DOHH2 (cell line): ENCODE results near the gene CDC42SE2.

Experiments
- EZH2phosphoT487 ChIP-seq: fragments of 200-600 bp; sonication (generic); IDR thresholded peaks from 2 replicates; pipeline ENCODE4 v1.6.1; 2017; ENCODE audit warnings: borderline replicate concordance, mild to moderate bottlenecking, antibody characterized with exemption, low read length, moderate library complexity, mixed read lengths
- TF ChIP-seq, protein P1 (sequence below): fragments of 200-600 bp; sonication (generic); IDR thresholded peaks from one replicate; pipeline ENCODE4 v1.5.1; 2014; ENCODE audit warnings: antibody characterized with exemption, mild to moderate bottlenecking, low read depth, low read length; ENCODE audit not compliant: poor library complexity, severe bottlenecking

DNA sequence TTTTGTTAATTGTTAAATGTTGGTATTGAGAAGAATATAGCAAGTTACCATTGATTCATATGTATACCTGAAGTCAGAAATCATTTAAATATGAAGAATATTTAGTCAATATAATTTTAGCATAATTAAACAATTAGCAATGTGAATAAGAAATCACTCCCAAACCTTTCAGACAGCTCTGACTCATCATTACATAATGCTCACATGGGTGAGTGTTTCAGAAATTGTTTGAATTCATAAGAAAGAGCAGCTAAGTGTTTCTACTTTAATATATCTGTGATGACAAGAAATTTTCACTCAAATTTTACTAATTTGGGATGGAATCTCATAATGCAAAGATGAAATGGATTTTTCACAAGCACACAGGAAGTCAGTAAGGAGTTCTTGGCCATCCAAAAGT, 42.0 kb upstream of the CDC42SE2 start:
- TF ChIP-seq, protein P1, sequence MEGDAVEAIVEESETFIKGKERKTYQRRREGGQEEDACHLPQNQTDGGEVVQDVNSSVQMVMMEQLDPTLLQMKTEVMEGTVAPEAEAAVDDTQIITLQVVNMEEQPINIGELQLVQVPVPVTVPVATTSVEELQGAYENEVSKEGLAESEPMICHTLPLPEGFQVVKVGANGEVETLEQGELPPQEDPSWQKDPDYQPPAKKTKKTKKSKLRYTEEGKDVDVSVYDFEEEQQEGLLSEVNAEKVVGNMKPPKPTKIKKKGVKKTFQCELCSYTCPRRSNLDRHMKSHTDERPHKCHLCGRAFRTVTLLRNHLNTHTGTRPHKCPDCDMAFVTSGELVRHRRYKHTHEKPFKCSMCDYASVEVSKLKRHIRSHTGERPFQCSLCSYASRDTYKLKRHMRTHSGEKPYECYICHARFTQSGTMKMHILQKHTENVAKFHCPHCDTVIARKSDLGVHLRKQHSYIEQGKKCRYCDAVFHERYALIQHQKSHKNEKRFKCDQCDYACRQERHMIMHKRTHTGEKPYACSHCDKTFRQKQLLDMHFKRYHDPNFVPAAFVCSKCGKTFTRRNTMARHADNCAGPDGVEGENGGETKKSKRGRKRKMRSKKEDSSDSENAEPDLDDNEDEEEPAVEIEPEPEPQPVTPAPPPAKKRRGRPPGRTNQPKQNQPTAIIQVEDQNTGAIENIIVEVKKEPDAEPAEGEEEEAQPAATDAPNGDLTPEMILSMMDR, result no peak
- no peak for TF ChIP-seq EZH2phosphoT487
